Neural cell (in vitro differentiated cells): ENCODE results near the gene PDPN. TPM values are rescaled to one million over a fixed set of nuclear protein-coding genes. Genes with fewer than 3 reads are reported as not detected.

ENCODE experiments used
- H2AFZ ChIP-seq: fragments of 200-600, 300-800 bp; sonication (generic), shearing (Covaris generic); 2 replicates; pipeline ENCODE4 v1.6.0; 2014; ENCODE audit warnings: low read depth, mild to moderate bottlenecking, antibody characterized with exemption, low read length, moderate library complexity
- H3F3A ChIP-seq: fragments of 200-600 bp; shearing (Covaris generic); 2 replicates; pipeline ENCODE4 v1.6.1; 2016; ENCODE audit warnings: mild to moderate bottlenecking, moderate library complexity, mixed read lengths, antibody characterized with exemption, low read length; ENCODE audit not compliant: insufficient read depth, poor library complexity, severe bottlenecking
- H3K27ac ChIP-seq: fragments of 200-600, 300-800 bp; sonication (generic), shearing (Covaris generic); 2 replicates; pipeline ENCODE4 v1.5.1; 2014; ENCODE audit warnings: mild to moderate bottlenecking, low read length, moderate library complexity
- H3K27me3 ChIP-seq: fragments of 300-800, 200-600 bp; sonication (generic), shearing (Covaris generic); 2 replicates; pipeline ENCODE4 v1.6.0; 2014; ENCODE audit warnings: mild to moderate bottlenecking, low read depth, low read length, moderate library complexity; ENCODE audit not compliant: insufficient read depth
- H3K36me3 ChIP-seq: fragments of 300-800, 200-600 bp; sonication (generic), shearing (Covaris generic); 2 replicates; pipeline ENCODE4 v1.5.1; 2014; ENCODE audit warnings: mild to moderate bottlenecking, antibody characterized with exemption, low read length, moderate library complexity; ENCODE audit not compliant: insufficient read depth
- H3K4me2 ChIP-seq: fragments of 300-800, 200-600 bp; sonication (generic), shearing (Covaris generic); 2 replicates; pipeline ENCODE4 v1.6.0; 2014; ENCODE audit warnings: mild to moderate bottlenecking, low read length
- H3K4me3 ChIP-seq: fragments of 300-800, 200-600 bp; sonication (generic), shearing (Covaris generic); 2 replicates; pipeline ENCODE4 v1.5.1; 2014; ENCODE audit warnings: mild to moderate bottlenecking, low read length, moderate library complexity
- H3K79me2 ChIP-seq: fragments of 200-600 bp; shearing (Covaris generic); replicated peaks from 2 replicates; pipeline ENCODE4 v1.6.0; 2014; ENCODE audit warnings: mild to moderate bottlenecking, low read length, moderate library complexity; ENCODE audit not compliant: insufficient read depth
- H3K9ac ChIP-seq: fragments of 300-800, 200-600 bp; sonication (generic), shearing (Covaris generic); 2 replicates; pipeline ENCODE4 v1.6.1; 2016; ENCODE audit warnings: mild to moderate bottlenecking, low read length, mixed read lengths
- H3K9me2 ChIP-seq: fragments of 200-600 bp; shearing (Covaris generic); 2 replicates; pipeline ENCODE4 v1.6.1; 2016; ENCODE audit warnings: mild to moderate bottlenecking, low read length, mixed read lengths; ENCODE audit not compliant: insufficient read depth
- H3K9me3 ChIP-seq: fragments of 200-600, 300-800 bp; sonication (generic), shearing (Covaris generic); 2 replicates; pipeline ENCODE4 v1.6.1; 2016; ENCODE audit warnings: mild to moderate bottlenecking, mixed run types, low read length, moderate library complexity, mixed read lengths
- H4K20me1 ChIP-seq: fragments of 200-600 bp; shearing (Covaris generic); 2 replicates; pipeline ENCODE4 v1.6.1; 2016; ENCODE audit warnings: mild to moderate bottlenecking, mixed run types; ENCODE audit not compliant: insufficient read depth
- EP300 ChIP-seq: fragments of 450-650 bp; conservative IDR thresholded peaks from 2 replicates; pipeline ENCODE4 v1.6.1; 2014; ENCODE audit warnings: antibody characterized with exemption, mild to moderate bottlenecking, moderate library complexity; ENCODE audit not compliant: poor library complexity, severe bottlenecking
- EZH2 ChIP-seq: fragments of 200-600, 300-800 bp; shearing (Covaris generic), sonication (generic); IDR thresholded peaks from 2 replicates; pipeline ENCODE4 v1.6.1; 2014; ENCODE audit warnings: antibody characterized with exemption, low read length, borderline replicate concordance, mild to moderate bottlenecking; ENCODE audit not compliant: insufficient read depth, poor library complexity, severe bottlenecking
- MXI1 ChIP-seq: fragments of 450-650 bp; conservative IDR thresholded peaks from 2 replicates; pipeline ENCODE4 v1.6.1; 2014; ENCODE audit warnings: antibody characterized with exemption, mild to moderate bottlenecking; ENCODE audit not compliant: poor library complexity, severe bottlenecking
- POLR2AphosphoS5 ChIP-seq: IDR thresholded peaks from 2 replicates; pipeline ENCODE4 v1.6.1; 2012
- RAD21 ChIP-seq: fragments of 450-650 bp; conservative IDR thresholded peaks from 2 replicates; pipeline ENCODE4 v1.6.1; 2014; ENCODE audit warnings: antibody characterized with exemption, mild to moderate bottlenecking, moderate library complexity
- SMC3 ChIP-seq: fragments of 450-650 bp; conservative IDR thresholded peaks from 2 replicates; pipeline ENCODE4 v1.6.1; 2014; ENCODE audit warnings: antibody characterized with exemption, mild to moderate bottlenecking, moderate library complexity; ENCODE audit not compliant: poor library complexity
- TAF1 ChIP-seq: IDR thresholded peaks from 2 replicates; pipeline ENCODE4 v1.6.1; 2012; ENCODE audit warnings: low read depth
- polyA plus RNA-seq: library from polyadenylated mRNA; depleted of rRNA; stranded (reverse); fragments of >200 nt; gene quantifications from 2 replicates; pipeline ENCODE4 v1.2.3, GENCODE V29; 2014
- TF ChIP-seq, protein P1 (sequence below): IDR thresholded peaks from 2 replicates; pipeline ENCODE4 v1.6.1; 2012; ENCODE audit warnings: borderline replicate concordance
- TF ChIP-seq, protein P2 (sequence below): fragments of 450-650 bp; IDR thresholded peaks from 2 replicates; pipeline ENCODE4 v1.5.1; 2014; ENCODE audit warnings: antibody characterized with exemption, mild to moderate bottlenecking, moderate library complexity; ENCODE audit not compliant: poor library complexity, severe bottlenecking

Gene PDPN
- polyA plus RNA-seq, 1 donor from 2014 or later: 0.63 TPM

GRCh38 chr1:13538832-13539231 is 44.8 kb upstream of the PDPN start (continued):
- no peak for TF ChIP-seq POLR2AphosphoS5
- no peak for TF ChIP-seq TAF1
- TF ChIP-seq MXI1: no peak

- Histone ChIP-seq H3K27me3 (no peaks in the 10 kb centered on the region), H3K9me3 (no peaks in the 10 kb centered on the region), H3K9me2 (no peaks in the 10 kb centered on the region), H3K9ac (no peak overlapping the region), H3K27ac (no peak overlapping the region), H3K4me3 (no peak overlapping the region), H3K79me2 (no peaks in the 10 kb centered on the region), H3K4me2 (no peak overlapping the region), H3K36me3 (no peaks in the 10 kb centered on the region), H2AFZ (no peak overlapping the region), H3F3A (no peaks in the 10 kb centered on the region), H4K20me1 (no peaks in the 10 kb centered on the region)
- TF ChIP-seq POLR2AphosphoS5 (no peak), EZH2 (no peak), EP300 (no peak), MXI1 (no peak), TAF1 (no peak), SMC3 (no peak), RAD21 (no peak)
- TF ChIP-seq, protein P1, sequence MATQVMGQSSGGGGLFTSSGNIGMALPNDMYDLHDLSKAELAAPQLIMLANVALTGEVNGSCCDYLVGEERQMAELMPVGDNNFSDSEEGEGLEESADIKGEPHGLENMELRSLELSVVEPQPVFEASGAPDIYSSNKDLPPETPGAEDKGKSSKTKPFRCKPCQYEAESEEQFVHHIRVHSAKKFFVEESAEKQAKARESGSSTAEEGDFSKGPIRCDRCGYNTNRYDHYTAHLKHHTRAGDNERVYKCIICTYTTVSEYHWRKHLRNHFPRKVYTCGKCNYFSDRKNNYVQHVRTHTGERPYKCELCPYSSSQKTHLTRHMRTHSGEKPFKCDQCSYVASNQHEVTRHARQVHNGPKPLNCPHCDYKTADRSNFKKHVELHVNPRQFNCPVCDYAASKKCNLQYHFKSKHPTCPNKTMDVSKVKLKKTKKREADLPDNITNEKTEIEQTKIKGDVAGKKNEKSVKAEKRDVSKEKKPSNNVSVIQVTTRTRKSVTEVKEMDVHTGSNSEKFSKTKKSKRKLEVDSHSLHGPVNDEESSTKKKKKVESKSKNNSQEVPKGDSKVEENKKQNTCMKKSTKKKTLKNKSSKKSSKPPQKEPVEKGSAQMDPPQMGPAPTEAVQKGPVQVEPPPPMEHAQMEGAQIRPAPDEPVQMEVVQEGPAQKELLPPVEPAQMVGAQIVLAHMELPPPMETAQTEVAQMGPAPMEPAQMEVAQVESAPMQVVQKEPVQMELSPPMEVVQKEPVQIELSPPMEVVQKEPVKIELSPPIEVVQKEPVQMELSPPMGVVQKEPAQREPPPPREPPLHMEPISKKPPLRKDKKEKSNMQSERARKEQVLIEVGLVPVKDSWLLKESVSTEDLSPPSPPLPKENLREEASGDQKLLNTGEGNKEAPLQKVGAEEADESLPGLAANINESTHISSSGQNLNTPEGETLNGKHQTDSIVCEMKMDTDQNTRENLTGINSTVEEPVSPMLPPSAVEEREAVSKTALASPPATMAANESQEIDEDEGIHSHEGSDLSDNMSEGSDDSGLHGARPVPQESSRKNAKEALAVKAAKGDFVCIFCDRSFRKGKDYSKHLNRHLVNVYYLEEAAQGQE: no peak
- TF ChIP-seq, protein P2, sequence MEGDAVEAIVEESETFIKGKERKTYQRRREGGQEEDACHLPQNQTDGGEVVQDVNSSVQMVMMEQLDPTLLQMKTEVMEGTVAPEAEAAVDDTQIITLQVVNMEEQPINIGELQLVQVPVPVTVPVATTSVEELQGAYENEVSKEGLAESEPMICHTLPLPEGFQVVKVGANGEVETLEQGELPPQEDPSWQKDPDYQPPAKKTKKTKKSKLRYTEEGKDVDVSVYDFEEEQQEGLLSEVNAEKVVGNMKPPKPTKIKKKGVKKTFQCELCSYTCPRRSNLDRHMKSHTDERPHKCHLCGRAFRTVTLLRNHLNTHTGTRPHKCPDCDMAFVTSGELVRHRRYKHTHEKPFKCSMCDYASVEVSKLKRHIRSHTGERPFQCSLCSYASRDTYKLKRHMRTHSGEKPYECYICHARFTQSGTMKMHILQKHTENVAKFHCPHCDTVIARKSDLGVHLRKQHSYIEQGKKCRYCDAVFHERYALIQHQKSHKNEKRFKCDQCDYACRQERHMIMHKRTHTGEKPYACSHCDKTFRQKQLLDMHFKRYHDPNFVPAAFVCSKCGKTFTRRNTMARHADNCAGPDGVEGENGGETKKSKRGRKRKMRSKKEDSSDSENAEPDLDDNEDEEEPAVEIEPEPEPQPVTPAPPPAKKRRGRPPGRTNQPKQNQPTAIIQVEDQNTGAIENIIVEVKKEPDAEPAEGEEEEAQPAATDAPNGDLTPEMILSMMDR: no peak
Observed at GRCh38 chr1:13539683-13540082, 43.9 kb upstream of the PDPN start.

GRCh38 chr1:13540866-13541265 is 42.8 kb upstream of the PDPN start:
- no peaks in the 10 kb centered on the region for H4K20me1 ChIP-seq
- H3K4me2 ChIP-seq: no peak overlapping the region
- H3K9me2 ChIP-seq: no peaks in the 10 kb centered on the region
- H3K27me3 ChIP-seq: no peaks in the 10 kb centered on the region
- H3F3A ChIP-seq: no peaks in the 10 kb centered on the region
- no peaks in the 10 kb centered on the region for H3K36me3 ChIP-seq
- TF ChIP-seq, protein P2: no peak
- TF ChIP-seq POLR2AphosphoS5 (no peak), SMC3 (no peak)
- H3K4me3 ChIP-seq: no peak overlapping the region
- no peak overlapping the region for H2AFZ ChIP-seq
- no peaks in the 10 kb centered on the region for H3K9me3 ChIP-seq
- H3K27ac ChIP-seq: no peak overlapping the region
- H3K79me2 ChIP-seq: no peaks in the 10 kb centered on the region
- no peak overlapping the region for H3K9ac ChIP-seq
